Inflammatory macrophage treated with lipopolysaccharide for 4 hours (primary cell): ENCODE measurements around the gene TMEM79.

Experiments used
- DNase-seq: peaks from one replicate; pipeline ENCODE4 v3.0.0-alpha.2; 2020

The TMEM79 gene, protein sequence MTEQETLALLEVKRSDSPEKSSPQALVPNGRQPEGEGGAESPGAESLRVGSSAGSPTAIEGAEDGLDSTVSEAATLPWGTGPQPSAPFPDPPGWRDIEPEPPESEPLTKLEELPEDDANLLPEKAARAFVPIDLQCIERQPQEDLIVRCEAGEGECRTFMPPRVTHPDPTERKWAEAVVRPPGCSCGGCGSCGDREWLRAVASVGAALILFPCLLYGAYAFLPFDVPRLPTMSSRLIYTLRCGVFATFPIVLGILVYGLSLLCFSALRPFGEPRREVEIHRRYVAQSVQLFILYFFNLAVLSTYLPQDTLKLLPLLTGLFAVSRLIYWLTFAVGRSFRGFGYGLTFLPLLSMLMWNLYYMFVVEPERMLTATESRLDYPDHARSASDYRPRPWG

DNA sequence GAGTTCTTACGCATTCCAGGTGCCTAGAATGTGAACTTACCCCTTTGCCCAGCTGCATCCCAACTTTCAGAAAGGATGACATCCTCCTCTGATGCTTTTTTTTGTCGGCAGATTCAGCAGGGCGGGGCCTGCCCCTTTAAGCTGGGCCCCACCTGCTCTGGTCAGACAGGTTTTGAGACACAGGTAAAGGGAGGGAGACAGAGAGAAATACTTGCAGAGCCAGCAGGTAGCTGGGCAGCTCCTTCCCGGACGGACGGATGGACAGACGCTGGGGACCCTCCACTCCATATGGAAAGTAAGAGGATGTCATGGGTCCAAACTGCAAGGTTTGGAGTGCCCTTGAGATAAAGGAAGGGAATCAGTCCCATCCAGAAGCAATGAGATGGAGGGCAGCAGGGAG, at the start of gene TMEM79:
TMEM79 (plus strand) TSS at position 214 of the 400 bp plus-strand sequence. CDS start 902 bp downstream, outside the sequence.
- no peak for DNase-seq

DNA sequence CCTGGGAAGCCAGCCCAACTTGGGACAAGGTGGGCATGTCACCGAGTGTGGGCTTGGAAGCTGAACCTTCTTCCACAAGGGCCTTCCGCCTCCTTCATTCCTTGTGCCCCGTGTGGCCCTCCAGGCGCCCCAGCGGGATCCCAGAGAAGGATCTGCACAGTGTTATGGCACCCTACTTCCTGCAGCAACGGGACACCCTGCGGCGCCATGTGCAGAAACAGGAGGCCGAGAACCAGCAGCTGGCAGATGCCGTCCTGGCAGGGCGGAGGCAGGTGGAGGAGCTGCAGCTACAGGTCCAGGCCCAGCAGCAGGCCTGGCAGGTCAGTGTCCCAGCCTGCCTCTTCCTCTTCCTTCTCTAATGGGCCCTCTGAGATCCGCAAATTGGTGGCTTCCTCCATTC, 48.0 kb upstream of the TMEM79 start:
- no peak for DNase-seq

DNA sequence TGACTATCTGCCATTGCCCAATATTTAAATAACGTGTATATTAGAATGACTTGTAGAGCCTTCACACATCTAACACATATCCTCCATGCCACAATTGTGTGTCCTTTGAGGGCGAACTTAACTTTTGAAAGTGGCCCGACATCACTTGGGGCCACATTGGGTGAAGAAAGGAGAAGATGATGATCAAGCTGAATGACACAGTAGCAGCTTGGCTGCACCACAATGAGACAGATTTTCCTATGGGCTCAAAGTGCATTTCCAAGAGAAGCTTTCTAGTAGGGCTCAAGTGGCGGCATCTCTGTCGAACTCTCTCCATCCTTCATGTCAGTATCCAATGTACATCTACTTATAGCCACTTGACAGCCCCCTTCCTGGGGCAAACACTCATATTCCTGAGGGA, 45.9 kb upstream of the TMEM79 start:
- no peak for DNase-seq

DNA sequence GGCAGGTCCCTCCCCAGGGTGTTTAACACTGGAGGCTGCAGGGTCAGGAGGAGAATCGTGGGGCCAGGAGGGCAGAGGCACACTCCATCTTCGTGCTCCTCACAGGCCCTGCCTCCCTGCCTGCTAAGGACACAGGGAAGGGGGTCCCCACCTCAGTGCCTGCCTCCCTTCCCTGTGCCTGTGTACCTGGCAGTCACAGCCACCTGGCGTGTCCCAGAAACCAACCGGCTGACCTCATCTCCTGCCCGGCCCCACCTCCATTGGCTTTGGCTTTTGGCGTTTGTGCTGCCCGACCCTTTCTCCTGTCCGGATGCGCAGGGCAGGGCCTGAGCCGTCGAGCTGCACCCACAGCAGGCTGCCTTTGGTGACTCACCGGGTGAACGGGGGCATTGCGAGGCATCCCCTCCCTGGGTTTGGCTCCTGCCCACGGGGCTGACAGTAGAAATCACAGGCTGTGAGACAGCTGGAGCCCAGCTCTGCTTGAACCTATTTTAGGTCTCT, 42.8 kb upstream of the TMEM79 start:
- no peak for DNase-seq

DNA sequence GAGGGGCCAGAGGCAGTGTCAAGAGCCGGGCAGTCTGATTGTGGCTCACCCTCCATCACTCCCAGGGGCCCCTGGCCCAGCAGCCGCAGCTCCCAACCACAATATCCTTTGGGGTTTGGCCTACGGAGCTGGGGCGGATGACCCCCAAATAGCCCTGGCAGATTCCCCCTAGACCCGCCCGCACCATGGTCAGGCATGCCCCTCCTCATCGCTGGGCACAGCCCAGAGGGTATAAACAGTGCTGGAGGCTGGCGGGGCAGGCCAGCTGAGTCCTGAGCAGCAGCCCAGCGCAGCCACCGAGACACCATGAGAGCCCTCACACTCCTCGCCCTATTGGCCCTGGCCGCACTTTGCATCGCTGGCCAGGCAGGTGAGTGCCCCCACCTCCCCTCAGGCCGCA, 42.2 kb upstream of the TMEM79 start, which contains the start of gene BGLAP:
BGLAP (plus strand) TSS at position 259 of the 400 bp plus-strand sequence; CDS start at position 307, 48 bp downstream.
- DNase-seq: no peak

DNA sequence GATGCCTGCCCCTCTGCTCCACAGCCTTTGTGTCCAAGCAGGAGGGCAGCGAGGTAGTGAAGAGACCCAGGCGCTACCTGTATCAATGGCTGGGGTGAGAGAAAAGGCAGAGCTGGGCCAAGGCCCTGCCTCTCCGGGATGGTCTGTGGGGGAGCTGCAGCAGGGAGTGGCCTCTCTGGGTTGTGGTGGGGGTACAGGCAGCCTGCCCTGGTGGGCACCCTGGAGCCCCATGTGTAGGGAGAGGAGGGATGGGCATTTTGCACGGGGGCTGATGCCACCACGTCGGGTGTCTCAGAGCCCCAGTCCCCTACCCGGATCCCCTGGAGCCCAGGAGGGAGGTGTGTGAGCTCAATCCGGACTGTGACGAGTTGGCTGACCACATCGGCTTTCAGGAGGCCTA, 41.4 kb upstream of the TMEM79 start:
- DNase-seq: no peak

DNA sequence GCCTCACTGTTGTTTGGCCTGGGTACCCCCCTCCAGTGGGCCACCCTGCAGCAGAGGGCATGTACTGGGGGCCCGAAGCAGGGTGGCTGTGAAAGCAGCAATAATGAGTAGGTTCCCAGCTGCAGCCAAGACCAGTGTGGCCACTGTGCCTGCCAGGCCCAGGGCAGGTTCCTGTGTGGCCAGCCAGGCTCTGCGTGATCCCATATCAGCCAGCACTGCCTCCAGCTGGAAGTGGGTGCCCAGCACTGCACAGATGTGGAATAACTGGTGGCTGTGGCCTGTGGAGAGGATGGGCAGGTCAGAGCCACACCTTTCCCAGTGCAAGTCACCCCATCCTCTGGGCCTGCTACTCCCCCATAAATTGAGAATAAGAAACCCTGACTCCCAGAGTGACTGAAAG, 40.0 kb upstream of the TMEM79 start:
- DNase-seq: no peak

DNA sequence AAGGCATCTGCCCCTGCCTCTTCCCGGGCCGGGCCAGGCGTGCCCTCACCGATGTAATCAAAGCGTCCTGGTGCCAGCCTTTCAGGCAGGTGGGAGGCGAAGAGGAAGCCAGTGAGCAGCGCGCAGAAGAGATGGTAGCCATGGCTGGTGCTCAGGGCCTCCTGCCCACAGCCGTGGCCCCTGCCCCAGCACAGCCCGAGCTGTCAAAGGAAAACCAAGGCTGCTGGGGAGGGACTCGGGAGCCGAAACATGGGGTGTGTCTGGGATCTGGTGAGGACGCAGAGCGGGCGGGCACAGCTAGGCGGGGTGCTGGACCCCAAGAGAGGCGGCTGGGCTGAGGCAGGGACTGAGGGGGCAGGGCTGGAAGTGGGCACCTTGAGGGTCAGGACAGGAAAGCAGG, 39.4 kb upstream of the TMEM79 start:
- DNase-seq: no peak

DNA sequence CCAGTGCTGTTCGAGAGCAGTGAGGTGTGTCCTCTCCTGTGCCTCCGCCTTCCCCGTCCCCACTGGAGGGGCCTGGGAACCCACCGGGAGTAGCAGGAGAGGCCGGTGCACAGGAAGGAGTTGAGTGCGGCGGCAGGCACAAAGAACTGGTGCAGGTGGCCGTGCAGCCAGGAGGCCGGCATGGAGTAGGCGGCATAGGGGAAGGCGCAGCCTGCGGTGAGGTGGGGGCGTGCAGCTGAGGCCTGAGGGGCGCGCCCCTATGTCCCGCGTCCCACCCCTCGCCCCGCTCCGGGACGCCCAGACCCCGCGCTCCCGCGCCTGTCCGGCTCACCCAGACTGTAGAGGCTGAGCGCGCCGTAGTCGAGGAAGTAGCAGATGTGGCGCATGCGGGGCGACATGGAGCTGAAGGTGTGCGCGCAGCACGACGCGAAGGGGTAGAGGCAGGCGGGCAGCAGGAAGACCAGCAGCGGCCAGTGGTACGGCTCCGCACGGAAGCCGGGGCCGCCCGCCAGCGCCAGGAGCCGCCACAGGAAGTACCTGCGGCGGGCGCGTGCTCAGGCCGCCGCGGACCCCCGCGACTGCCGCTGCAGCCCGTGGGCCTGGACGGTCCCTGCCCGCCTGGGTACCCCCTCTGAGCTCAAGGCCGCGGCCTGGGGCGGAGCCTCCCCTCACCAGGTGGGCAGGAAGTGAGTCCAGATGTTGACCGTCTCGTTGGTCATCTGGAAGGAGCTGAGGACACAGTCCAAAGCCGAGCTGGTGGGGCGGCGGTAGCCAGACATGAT, 38.5 kb upstream of the TMEM79 start:
- DNase-seq: peak; percentile 4

DNA sequence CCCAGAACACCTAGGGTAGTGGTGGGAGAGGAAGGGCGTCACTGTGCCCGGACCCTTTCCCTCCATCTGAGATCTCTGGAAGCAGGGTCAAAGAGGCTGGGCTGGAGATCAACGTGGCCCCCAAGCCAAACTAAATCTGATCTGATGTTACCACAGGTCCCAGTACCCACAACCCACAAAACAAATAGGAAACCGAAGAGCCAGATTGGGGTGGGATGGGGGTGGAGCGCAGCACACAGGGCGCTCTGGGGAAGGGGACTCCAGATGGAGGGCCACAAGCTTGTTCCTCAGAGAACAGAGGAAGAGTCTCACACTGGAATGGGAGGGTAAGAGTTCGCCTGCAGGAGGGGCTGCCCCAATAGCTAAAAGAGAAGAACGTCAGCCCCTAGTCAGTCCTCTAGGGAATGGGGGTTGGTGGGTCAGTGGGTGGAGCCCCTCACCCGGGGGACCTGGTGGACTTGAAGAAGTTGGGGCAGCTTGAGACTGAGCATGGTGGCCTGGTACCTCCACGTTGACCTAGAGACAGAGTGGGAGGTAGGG, 37.8 kb upstream of the TMEM79 start:
- DNase-seq: no peak

DNA sequence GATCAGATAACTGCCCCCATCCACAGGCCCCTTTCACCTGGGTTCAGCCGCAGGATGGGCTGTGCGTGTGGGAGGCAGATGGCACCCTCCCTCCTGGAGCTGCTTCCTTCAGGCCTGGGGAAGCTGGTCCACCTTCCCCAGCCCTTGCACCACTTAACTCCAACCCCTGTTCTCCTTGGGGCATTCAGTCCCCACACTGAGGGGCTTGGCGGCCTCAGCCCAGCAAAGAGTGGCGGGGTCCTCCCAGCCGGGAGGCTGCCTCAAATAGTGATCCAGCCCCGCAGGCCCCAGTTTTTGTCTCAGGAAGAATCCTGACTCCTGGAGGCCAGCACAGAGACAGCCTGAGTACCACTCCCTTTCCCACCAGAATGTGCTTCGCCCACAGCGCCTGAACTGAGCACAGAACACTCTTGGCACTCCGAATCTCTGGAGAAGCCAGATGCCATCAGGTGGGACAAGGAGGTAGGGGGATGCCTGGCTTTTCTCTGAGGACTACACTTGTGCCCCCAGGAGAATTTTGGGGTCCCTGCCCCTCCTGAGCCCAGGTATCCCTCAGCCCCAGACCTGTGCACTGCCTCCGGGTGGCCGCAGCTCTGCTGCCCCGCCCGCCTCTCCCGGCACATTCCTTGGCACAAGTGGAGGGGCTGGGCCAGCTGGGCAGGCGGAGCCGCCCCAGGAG, 37.2 kb upstream of the TMEM79 start:
- DNase-seq: no peak

DNA sequence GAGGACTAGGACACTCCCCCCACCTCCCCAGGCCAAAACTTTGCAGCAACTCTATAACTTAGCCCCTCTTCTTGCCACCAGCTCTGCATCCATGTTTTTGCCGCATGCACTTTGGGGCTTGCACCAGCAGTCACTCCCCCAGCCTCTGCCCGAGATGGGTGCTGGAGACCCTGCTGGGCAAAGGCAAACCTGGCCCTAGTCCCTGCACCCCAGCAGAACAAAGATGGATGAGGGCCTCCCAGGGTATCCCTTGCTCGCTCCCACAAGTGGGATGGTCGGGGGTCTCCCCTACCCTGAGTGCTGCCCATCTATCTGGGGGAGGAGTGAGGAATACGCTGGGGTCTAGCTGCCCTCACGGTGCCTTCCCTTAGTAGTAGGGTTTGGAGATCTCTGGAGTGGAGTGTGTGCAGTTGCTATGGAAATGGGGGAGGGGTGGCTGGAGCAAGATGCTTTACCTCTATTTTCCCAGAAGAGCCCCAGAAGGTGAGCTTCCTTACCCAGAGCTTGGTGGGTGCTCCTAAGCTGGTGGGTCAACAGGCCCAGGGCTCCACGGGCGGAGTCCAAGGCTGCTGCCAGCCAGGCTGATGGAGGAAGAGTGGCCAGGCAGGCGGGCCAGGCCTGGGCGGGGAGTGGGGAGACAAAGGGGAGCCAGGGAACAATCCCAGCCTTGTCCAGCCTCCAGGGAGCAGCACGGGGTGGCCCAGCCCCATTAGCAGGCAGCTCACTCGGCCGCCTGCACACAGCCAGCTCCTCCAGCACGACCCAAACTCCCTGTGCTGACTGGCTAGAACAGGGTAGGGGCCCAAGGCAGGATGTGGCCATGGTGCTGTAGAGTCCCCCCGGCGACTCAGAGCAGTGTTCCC, 36.4 kb upstream of the TMEM79 start, which contains the start of gene PAQR6:
PAQR6 (minus strand) TSS at position 597 of the 863 bp plus-strand sequence. CDS start 1,325 bp downstream, outside the sequence.
- DNase-seq: no peak

DNA sequence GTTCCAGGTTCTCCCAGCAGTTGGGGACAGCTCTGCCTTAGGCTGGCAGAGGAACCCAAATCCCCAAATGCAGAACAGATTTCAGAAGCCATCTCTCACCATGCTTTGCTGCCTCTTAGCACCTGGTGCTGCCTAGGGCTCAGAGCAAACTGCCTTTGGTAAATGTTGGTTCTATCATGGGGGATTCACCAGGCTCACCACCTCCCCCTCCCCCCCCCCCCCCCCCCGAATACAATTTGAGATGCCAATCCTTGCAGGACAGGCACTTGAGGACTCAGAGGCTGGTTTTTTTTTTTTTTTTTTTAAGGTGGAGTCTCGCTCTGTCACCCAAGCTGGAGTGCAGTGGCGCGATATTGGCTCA, 35.8 kb upstream of the TMEM79 start:
- DNase-seq: no peak

DNA sequence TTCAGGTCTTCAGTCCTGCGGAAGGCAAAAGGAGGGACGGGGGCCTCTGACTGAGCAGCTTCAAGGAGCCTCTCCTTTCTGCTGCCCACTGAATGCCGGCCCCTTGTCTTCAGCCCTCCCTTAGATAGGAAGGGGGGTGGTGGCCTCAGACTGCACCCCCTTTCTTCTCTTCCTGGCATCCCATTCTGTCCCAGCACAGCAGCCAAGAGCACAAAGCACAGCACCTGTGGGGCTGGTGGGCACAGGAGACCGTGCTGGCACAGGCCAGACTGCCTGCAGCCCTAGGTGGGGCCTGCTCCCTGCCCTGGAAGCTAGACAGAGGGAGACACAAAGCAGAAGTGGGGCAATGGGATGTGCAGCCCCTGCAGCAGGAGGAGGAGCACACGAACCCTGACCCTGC, 34.5 kb upstream of the TMEM79 start:
- DNase-seq: no peak

DNA sequence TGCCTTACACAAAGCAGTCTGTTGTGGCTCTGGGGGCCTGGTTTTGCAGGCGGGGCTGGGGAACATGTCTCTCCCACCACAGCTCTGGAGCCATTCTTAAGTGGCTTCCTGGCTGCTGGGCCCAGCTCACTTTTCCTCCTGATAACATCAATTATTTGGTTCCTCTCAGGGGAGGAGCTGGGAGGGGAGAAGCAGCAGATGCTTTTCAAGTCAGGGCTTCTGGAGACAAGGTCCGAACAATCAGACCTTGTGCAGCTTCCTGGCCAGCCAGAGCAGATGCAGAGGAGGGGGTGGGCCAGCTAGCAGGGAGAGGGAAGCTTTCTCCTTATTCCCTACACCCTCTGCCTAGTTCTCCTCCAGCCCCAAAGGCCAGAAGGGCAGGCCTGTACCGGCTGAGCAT, 32.6 kb upstream of the TMEM79 start:
- no peak for DNase-seq

DNA sequence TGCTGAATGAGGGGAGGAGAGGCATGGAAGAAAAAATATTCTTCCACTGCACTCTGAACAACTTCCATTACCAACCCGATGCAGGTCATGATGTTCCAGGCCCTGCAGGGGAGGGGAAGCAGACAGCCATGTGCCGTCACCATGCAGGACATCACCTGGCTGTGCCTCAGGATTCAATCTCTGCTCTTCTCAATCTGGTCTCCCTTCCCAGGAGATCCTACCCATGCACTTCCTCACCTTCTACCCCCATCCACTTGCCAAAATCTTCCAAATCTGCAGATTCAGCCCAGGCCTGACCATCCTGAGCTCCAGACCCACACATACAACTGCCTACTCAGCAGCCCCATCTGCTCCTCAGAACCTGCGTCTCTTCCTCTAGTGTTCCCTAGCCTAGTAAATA, 30.5 kb upstream of the TMEM79 start:
- no peak for DNase-seq

DNA sequence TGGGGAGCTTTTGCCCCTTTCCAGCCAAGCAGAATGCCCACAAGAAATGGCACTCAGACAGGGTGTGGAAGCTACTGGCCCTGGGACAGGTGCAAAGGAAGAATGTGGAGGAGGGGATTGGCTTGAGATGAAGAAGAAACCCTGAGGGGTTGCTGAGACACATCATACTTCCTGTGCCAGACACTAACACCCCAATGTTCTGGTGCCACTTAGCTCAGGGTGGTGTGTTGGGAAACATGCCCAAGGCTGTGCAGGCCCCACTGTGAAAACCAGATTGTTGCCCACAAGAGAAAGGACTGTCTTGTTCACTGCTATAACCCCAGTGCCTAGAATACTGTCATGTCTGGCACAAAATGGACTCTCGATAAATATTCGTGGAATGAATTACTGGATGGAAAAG, 26.4 kb upstream of the TMEM79 start:
- no peak for DNase-seq

DNA sequence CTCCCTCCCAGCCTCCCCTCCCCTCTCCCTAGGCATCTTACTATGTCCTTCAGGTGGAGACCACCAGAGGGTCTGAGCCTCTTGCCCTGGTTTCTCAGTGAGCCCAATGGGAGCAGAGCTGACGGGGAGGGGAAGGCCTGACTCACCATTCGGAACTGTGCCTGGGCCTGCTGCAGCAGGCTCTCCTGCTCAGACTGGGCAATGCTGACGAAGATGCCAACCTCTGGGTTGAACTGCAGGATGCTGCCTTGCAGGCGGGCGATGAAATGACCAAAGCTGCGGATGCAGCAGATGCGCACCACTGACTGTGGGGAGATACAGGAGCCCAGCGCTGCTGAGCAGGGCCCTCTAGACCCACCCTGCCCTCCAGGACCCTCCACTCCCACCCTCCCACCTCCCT, 25.3 kb upstream of the TMEM79 start:
- DNase-seq: no peak

DNA sequence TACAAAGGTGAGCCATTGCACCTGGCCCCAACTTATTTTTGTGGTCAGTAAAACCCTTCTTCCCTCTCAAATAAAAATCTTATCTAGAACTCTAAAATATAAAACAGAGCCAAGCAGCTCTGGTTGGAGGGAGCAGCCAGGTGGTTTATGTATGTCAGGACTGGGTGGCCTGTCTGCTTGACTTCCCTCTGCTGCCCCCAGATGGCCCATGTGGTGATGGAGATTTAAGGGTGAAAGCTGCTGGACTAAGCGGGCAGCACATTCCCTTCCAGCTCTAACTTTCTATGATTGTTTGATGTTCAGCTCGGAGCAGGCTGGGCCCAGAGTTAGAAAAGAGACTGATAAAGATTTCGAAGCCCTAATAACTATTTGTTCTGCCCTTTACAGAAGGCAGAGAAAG, 24.3 kb upstream of the TMEM79 start:
- DNase-seq: no peak

DNA sequence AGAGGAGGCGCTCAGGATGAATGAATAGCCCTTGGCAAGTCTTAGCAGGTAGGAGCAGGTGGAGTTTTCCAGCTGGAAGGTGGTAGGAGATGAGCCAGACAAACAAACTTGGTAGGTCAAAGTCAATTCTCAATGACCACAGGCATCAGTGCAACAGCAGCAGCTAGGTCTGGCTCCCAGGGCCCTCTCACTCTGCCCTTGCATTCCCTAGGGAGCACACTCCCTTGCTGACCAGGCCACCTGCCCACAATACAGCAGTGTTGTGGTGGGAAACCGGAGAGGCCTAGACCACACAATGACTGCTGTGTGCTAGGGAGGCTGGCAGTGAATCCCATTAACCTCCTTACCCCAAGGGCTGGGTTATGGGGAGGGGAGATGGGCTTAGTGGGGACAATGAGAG, 23.2 kb upstream of the TMEM79 start:
- DNase-seq: no peak

DNA sequence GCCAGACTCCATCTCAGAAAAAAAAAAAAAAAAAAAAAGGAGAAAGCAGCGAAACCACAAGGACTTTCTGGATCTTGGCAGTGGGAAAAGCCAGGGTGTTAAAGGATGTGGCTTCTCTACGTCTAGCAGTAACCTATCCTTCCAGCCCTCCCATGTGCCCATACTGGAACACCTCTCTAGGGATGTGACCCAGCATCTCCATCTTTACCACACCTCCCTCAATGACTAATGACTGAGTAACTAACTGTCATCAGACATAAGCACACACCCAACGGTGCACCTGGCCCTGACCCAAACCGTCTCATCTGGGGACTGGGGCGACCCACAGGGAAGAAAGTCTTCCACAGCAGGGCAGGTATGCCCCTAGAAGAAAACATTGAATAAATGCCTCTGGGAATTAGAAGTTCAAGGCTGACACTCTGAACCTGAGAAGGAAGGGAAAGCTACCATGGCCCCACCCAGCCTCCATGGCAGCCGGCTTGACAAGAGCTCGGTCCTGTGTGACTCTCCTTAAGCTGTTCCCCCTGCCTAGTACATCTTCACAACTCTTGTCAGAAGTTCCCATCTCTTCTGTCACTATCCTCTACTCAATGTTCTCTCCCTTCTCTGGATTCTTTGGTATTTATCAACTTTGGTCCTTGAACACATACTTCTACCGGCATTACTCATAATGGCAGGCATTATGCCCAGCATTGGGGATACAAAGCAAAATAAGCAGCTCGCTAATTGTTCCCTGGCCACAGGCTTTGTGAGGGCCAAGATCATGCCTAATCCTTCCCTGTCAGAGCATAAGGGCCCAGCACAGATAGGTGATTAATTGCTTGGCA, 21.5 kb upstream of the TMEM79 start:
- no peak for DNase-seq
